Measurements from ENCODE around the gene OLFM4.

GRCh38 chr13:53028063-53028462, 550 bp upstream of the OLFM4 start:
- TF ChIP-seq CBFB (IDR thresholded peaks at IDR 0.05; ENCODE audit: low read depth) = no peak
- no peak for TF ChIP-seq EP300 (IDR thresholded peaks at IDR 0.05; ENCODE audit: borderline replicate concordance in 1 of 2, control insufficient read depth in 1 of 2, low read depth in 2 of 2, low read length in 2 of 2)
- no peak for TF ChIP-seq CEBPZ (IDR thresholded peaks at IDR 0.05; ENCODE audit: low read depth, low read length)
- TF ChIP-seq ZNF274 (IDR thresholded peaks at IDR 0.05; ENCODE audit: insufficient read depth, insufficient read length) = no peak
- no peak for TF ChIP-seq ATF2 (IDR thresholded peaks at IDR 0.05; ENCODE audit: low read length)
- no peak for TF ChIP-seq USF2 (IDR thresholded peaks at IDR 0.05; ENCODE audit: borderline replicate concordance, low read depth, low read length)
- TF ChIP-seq EZH2 (IDR thresholded peaks at IDR 0.05; ENCODE audit: borderline replicate concordance, control insufficient read depth, low read depth, low read length) = no peak
- TF ChIP-seq GABPA (IDR thresholded peaks at IDR 0.05; ENCODE audit: low read depth) = no peak
- no peak for TF ChIP-seq POLR2A (IDR thresholded peaks at IDR 0.05; ENCODE audit: low read depth, low read length)
- TF ChIP-seq CTCF (IDR thresholded peaks at IDR 0.05 in 2 of 3, conservative IDR thresholded peaks at IDR 0.05 in 1 of 3; ENCODE audit: control insufficient read depth in 2 of 3, extremely low read depth in 1 of 3, insufficient read depth in 1 of 3, low read depth in 3 of 3, low read length in 3 of 3) = no peak

Data from GM12878 (cell line).